Keratinocyte (primary cell): ENCODE results near the gene CCDC201. TPM values are rescaled to one million over a fixed set of nuclear protein-coding genes. Genes with fewer than 3 reads are reported as not detected.
A peak's percentile ranks its signal among the peaks of the same experiment; 100 is the strongest.

Source experiments
- DNase-seq: peaks from one replicate; pipeline ENCODE4 v3.0.0-alpha.2; 2011; ENCODE audit warnings: low read depth, missing footprints, low spot score
- FAIRE-seq: peaks from 2 replicates; lab custom pipeline; 2011; peaks lifted over from hg19 to GRCh38; lab: Jason Lieb, UNC
- H2AFZ ChIP-seq: 2 replicates; pipeline ENCODE4 v1.6.0; 2012; ENCODE audit warnings: low read length, control low read depth, inconsistent platforms; ENCODE audit not compliant: control insufficient read depth
- H3K27ac ChIP-seq: 2 replicates; pipeline ENCODE4 v1.5.1; 2011; ENCODE audit warnings: low read length; ENCODE audit not compliant: control insufficient read depth, insufficient read depth
- H3K27me3 ChIP-seq: 3 replicates; pipeline ENCODE4 v1.6.0; 2011; ENCODE audit warnings: low read length; ENCODE audit not compliant: control insufficient read depth, insufficient read depth; ENCODE audit errors: extremely low read depth
- H3K36me3 ChIP-seq, 2 experiments: 2 replicates in 1 of 2; 3 replicates in 1 of 2; pipeline ENCODE4 v1.5.1; 2011; ENCODE audit warnings: low read length in 2 of 2, mild to moderate bottlenecking in 1 of 2; ENCODE audit not compliant: control insufficient read depth in 2 of 2, insufficient read depth in 2 of 2; ENCODE audit errors: extremely low read depth in 1 of 2
- H3K4me1 ChIP-seq: 3 replicates; pipeline ENCODE4 v1.5.1; 2011; ENCODE audit warnings: low read length; ENCODE audit not compliant: control insufficient read depth, insufficient read depth; ENCODE audit errors: extremely low read depth
- H3K4me2 ChIP-seq: 3 replicates; pipeline ENCODE4 v1.6.0; 2011; ENCODE audit warnings: low read depth, low read length; ENCODE audit not compliant: control insufficient read depth, insufficient read depth; ENCODE audit errors: extremely low read depth
- H3K4me3 ChIP-seq, 3 experiments: fragments of 200-600 bp in 1 of 3; sonication (generic) in 1 of 3; 2 replicates in 2 of 3; 3 replicates in 1 of 3; pipeline ENCODE4 v1.5.1; 2011 to 2016; ENCODE audit warnings: low read length in 3 of 3, mild to moderate bottlenecking in 3 of 3, control low read depth in 2 of 3, inconsistent platforms in 1 of 3, low read depth in 1 of 3, mixed read lengths in 1 of 3, mixed run types in 1 of 3, moderate library complexity in 1 of 3; ENCODE audit not compliant: control insufficient read depth in 2 of 3, insufficient read depth in 2 of 3; ENCODE audit errors: extremely low read depth in 1 of 3
- H3K79me2 ChIP-seq: 2 replicates; pipeline ENCODE4 v1.6.0; 2012; ENCODE audit warnings: low read length; ENCODE audit not compliant: control insufficient read depth, insufficient read depth
- H3K9ac ChIP-seq: 3 replicates; pipeline ENCODE4 v1.6.0; 2011; ENCODE audit warnings: low read length; ENCODE audit not compliant: control insufficient read depth, insufficient read depth; ENCODE audit errors: extremely low read depth
- H3K9me1 ChIP-seq: 3 replicates; pipeline ENCODE4 v1.6.0; 2011; ENCODE audit warnings: low read length; ENCODE audit not compliant: control insufficient read depth, insufficient read depth; ENCODE audit errors: extremely low read depth
- H3K9me3 ChIP-seq: 2 replicates; pipeline ENCODE4 v1.5.1; 2012; ENCODE audit warnings: low read depth, low read length; ENCODE audit not compliant: control insufficient read depth
- H4K20me1 ChIP-seq: 3 replicates; pipeline ENCODE4 v1.6.0; 2011; ENCODE audit warnings: low read length; ENCODE audit not compliant: control insufficient read depth, insufficient read depth; ENCODE audit errors: extremely low read depth
- EZH2 ChIP-seq: IDR thresholded peaks from one replicate; pipeline ENCODE4 v1.6.1; 2012; ENCODE audit warnings: inconsistent platforms, mild to moderate bottlenecking, low read length, moderate library complexity
- dilution Hi-C: fragments of 300-500 bp; cut with MboI; formaldehyde crosslinking; loops from one replicate; pipeline ENCODE4 v1.7.0; 2020; ENCODE audit warnings: low sequenced_read_pairs; ENCODE audit not compliant: extremely low pct_ligation_motif_present
- polyA plus RNA-seq, 5 experiments: library from polyadenylated mRNA; depleted of rRNA in 3 of 5; stranded (reverse) in 3 of 5; stranded (forward) in 1 of 5; unstranded in 1 of 5; fragments of >200 nt; gene quantifications; 1 replicate in 1 of 5; 2 replicates in 3 of 5; 3 replicates in 1 of 5; pipeline versions ENCODE4 v1.2.1 to v1.2.3, GENCODE V29; 2011 to 2012; ENCODE audit warnings: missing spikeins in 2 of 5, low read depth in 1 of 5, low replicate concordance in 1 of 5
- TF ChIP-seq, protein P1 (sequence below), 3 experiments: IDR thresholded peaks in 1 of 3; conservative IDR thresholded peaks in 1 of 3; optimal IDR thresholded peaks in 1 of 3; 2 replicates in 2 of 3; 3 replicates in 1 of 3; pipeline versions ENCODE3 to v1.5.1; 2011; ENCODE audit warnings: low read length in 3 of 3, mild to moderate bottlenecking in 3 of 3, moderate library complexity in 2 of 3, control low read depth in 1 of 3, inconsistent platforms in 1 of 3; ENCODE audit not compliant: insufficient read depth in 2 of 3; ENCODE audit errors: extremely low read depth in 1 of 3

The CCDC201 gene
- polyA plus RNA-seq, 1 donor (not counting 4 experiments of a cell fraction or from before 2014, with no cell fraction given), result not detected

DNA sequence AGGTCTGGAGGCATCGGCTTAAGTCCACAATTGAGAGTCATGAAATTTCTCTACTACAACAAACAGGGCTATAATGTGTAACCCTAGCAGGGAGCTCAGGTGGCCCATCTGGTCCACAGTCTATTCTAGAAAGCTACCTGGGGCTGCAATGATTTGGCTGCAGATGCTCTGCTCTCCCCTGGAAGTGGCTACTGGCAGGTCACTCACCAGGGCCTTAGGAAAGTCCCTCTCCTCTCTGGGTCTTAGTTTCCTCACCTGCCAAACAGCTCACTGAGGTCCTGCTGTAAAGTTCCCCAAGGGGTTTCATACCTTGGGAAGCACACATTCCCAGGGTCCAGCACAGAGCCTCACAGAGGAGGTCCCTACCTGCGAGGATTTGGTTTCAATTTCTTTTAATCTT is 45.7 kb upstream of the CCDC201 start:
- Histone ChIP-seq H3K4me2 (no peak overlapping the region), H3K27me3 (peaks cover 40% of the 10 kb centered on the region), H4K20me1 (no peaks in the 10 kb centered on the region), H2AFZ (no peak overlapping the region), H3K9ac (no peak overlapping the region), H3K27ac (no peak overlapping the region), H3K36me3 (no peaks in the 10 kb centered on the region), H3K79me2 (no peaks in the 10 kb centered on the region), H3K4me1 (peaks cover 24% of the 10 kb centered on the region), H3K9me1 (no peaks in the 10 kb centered on the region), H3K9me3 (no peaks in the 10 kb centered on the region), H3K4me3 (no peak overlapping the region)
- no peak for TF ChIP-seq EZH2
- TF ChIP-seq, protein P1, sequence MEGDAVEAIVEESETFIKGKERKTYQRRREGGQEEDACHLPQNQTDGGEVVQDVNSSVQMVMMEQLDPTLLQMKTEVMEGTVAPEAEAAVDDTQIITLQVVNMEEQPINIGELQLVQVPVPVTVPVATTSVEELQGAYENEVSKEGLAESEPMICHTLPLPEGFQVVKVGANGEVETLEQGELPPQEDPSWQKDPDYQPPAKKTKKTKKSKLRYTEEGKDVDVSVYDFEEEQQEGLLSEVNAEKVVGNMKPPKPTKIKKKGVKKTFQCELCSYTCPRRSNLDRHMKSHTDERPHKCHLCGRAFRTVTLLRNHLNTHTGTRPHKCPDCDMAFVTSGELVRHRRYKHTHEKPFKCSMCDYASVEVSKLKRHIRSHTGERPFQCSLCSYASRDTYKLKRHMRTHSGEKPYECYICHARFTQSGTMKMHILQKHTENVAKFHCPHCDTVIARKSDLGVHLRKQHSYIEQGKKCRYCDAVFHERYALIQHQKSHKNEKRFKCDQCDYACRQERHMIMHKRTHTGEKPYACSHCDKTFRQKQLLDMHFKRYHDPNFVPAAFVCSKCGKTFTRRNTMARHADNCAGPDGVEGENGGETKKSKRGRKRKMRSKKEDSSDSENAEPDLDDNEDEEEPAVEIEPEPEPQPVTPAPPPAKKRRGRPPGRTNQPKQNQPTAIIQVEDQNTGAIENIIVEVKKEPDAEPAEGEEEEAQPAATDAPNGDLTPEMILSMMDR (optimal IDR thresholded peaks at IDR 0.05 in 1 of 3, IDR thresholded peaks at IDR 0.05 in 1 of 3, conservative IDR thresholded peaks at IDR 0.05 in 1 of 3; ENCODE audit: extremely low read depth in 1 of 3, insufficient read depth in 2 of 3, low read length in 3 of 3), result no peak
- DNase-seq (no peak), FAIRE-seq (no peak)
- dilution Hi-C loops, result no loop called here

DNA sequence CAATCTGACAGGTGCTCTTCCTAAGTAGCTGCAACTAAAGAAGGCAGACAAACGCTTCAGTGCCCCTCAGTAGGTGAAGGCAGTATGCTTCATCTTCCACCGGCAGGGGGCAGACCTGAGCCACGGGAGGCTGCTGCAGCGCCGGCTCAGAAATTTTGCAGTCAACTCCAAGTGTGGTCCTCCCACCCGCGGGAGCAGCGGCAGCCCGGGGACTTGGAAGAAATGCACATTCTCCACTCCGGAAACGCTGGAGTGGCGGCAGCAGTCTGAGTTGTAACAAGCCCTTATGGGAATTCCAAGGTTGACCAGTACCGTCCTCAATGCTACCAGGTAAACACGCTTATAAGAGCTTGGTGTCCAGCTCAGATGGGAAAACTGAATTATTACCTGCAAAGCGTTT is 44.8 kb upstream of the CCDC201 start:
- no peak overlapping the region for H3K27ac ChIP-seq
- no peak overlapping the region for H3K9ac ChIP-seq

More for the DNA sequence above, 44.8 kb upstream of the CCDC201 start:
- Histone ChIP-seq H3K4me2 (peak overlapping the region; percentile 68), H3K9me3 (no peaks in the 10 kb centered on the region), H3K79me2 (no peaks in the 10 kb centered on the region), H3K9me1 (no peaks in the 10 kb centered on the region), H3K4me1 (peaks cover 19% of the 10 kb centered on the region), H3K4me3 (no peak overlapping the region), H2AFZ (no peak overlapping the region), H3K27me3 (peaks cover 40% of the 10 kb centered on the region), H4K20me1 (no peaks in the 10 kb centered on the region), H3K36me3 (no peaks in the 10 kb centered on the region)
- FAIRE-seq, result peak; percentile 65
- dilution Hi-C loops, result no loop called here
- peak; percentile 28 for TF ChIP-seq EZH2
- TF ChIP-seq, protein P1 (optimal IDR thresholded peaks at IDR 0.05 in 1 of 3, IDR thresholded peaks at IDR 0.05 in 1 of 3, conservative IDR thresholded peaks at IDR 0.05 in 1 of 3; ENCODE audit: extremely low read depth in 1 of 3, insufficient read depth in 2 of 3, low read length in 3 of 3), result peak; percentile 85 to 97 (median 95)
- DNase-seq, result no peak
